NCI-H146 treated with DMSO at 0.1 percent for 48 hours (cell line): ENCODE measurements around the gene DPP6.

Experiments
- DNase-seq: peaks from one replicate; lab custom pipeline; 2025; ENCODE audit not compliant: unreplicated experiment; lab: John Stamatoyannopoulos, UW

DPP6 gene

GRCh38 chr7:154581251-154581890 is 529.2 kb downstream of the DPP6 start:
- no peak for DNase-seq

DNA sequence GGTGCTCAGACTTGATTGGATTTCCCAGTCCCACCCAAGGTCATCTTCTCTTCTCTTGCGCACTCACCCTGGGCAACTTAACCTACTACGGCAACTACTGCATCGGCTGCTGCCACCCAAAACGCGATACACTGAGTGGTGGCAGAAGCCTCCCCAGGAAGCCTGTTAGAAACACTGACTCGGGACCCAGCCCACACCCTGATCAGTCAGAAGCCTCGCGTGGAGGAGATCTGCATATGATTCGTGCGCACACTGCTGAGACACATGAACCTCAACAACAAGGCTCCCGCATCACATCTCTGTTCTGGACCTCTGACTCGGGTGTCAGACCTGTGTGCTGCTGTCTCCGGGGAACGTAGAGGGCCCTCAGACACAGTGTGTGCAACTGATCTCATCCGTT is 531.3 kb downstream of the DPP6 start:
- no peak for DNase-seq

GRCh38 chr7:154584352-154585252 is 532.4 kb downstream of the DPP6 start:
- DNase-seq = no peak

GRCh38 chr7:154587792-154588191 is 535.6 kb downstream of the DPP6 start:
- DNase-seq = peak; percentile 73

GRCh38 chr7:154591544-154591943 is 539.3 kb downstream of the DPP6 start:
- DNase-seq = no peak

GRCh38 chr7:154592388-154592787 is 540.2 kb downstream of the DPP6 start:
- DNase-seq = no peak

- DNase-seq = no peak
Measured at GRCh38 chr7:154598396-154598795, 546.2 kb downstream of the DPP6 start.

DNA sequence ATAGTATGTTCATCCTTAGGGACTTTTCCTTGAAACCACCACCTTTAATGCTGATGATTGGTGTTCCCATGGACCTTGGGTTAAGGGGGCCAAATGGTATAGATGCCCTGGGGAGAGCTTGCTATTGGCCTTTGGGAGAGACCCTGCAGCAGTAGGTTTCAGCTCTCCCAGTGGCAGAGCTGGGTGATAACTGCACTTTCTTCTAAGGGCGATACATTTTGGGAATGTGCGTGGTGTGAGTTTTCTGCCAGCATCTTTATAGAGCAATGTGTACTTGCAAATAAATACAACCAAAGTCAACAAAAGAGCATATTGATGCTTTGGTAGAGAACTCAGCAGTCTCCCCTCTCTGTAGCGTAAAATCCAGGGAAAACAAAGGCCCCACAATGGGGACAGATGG is 546.7 kb downstream of the DPP6 start:
- no peak for DNase-seq

- no peak for DNase-seq
Measured at GRCh38 chr7:154610903-154611302, 558.7 kb downstream of the DPP6 start.

- DNase-seq = no peak
Measured at GRCh38 chr7:154613811-154614210, 561.6 kb downstream of the DPP6 start.

- DNase-seq = no peak
Measured at GRCh38 chr7:154620141-154620755, 568.0 kb downstream of the DPP6 start.

- no peak for DNase-seq
Measured at GRCh38 chr7:154623399-154623798, 571.2 kb downstream of the DPP6 start.

DNA sequence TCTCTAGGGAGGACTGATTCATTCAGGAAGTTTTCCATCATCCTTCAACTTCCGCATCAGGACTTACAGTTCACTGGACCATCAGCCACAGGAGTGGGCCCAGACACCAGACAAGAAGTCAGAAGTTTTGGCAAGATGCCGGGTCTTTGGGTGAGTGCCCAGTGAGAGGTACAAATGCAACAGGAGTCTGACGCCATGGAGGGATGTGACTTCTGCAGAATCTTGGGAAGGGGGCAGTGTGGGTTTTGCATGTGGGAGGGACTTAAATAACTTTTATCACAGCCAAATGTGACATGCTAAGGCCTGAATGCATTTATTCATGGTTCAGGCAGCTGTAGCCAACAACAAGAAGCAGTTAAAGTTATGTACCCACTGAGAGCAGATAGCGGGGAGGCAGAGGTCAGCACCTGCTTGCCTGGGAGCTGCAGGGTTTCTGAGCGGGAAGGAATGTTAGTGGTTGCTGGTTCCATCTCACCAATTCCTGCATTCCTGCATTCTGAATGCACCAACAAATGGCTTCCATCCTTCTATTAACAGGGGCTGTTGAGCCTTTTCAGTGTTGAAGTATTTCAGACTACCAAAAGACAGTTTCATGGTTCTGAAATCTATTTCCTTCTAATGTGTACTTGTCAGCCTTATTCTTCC is 575.6 kb downstream of the DPP6 start:
- DNase-seq = no peak

GRCh38 chr7:154628556-154628955 is 576.4 kb downstream of the DPP6 start:
- no peak for DNase-seq

GRCh38 chr7:154631162-154631561 is 579.0 kb downstream of the DPP6 start:
- no peak for DNase-seq

DNA sequence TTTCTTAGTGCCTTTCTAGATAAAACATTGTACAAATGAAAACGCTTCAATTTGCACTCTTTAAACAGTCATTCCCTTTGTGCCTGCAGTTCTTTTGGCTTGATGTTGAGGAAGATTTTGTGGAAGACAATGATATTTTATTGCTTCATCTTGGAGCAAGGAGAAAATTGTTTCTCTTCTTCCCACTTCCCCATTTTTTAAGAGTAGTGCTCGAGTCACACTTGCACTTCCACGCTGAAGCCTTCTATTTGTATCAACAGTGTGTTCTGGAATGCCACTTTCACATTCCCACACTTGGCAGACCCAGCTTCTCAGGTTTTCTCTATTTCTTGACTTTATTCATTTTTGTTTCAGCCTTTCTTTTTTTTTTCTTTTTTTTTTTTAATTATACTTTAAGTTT is 581.4 kb downstream of the DPP6 start:
- no peak for DNase-seq

GRCh38 chr7:154638286-154638685 is 586.1 kb downstream of the DPP6 start:
- no peak for DNase-seq

- peak; percentile 8 for DNase-seq
Measured at GRCh38 chr7:154640266-154640865, 588.2 kb downstream of the DPP6 start.

DNA sequence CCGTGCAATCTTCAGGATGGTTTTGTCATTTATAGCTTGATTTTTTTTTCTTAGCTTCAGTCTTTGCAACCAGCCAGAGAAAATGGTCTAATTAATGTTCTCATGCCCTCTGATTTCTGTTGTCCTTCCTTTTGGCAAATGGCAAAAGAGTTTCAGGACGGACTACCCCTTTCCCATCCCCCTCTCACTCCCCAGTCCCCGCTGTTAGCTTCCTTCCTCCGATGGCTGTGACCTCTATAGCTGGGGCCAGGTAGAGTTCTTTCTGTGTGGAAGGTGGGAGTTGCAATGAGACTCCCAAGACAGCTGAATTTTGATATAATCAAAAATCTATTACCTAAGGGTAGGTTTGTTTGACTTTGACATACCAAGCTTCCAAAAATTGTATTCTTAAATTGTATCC is 588.7 kb downstream of the DPP6 start:
- DNase-seq = no peak

DNA sequence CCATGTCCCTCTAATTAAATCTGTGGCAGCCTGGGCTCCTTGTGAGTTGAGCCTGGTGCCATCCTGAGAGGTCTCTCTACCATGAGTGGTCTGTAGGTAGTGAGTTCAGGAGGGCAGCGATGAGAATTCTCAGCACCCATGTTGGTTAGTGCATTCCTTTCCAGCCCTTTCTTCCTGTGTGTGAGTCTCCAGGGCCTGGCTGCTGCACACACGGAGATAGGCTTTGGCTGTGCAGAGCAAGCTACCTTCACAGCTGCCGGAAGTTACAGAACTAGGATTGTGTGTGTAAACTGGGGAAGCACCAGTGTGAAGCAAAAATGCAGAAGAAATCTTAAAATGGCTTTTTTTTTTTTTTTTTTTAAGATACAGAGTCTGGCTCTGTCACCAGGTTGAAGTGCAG is 592.2 kb downstream of the DPP6 start:
- DNase-seq = no peak
